ENCODE measurements around the gene GPC6. TPM values are rescaled to one million over a fixed set of nuclear protein-coding genes. Genes with fewer than 3 reads are reported as not detected.

The GPC6 gene
- polyA plus RNA-seq, 1 of the 3 experiments (the other 2 are of a cell fraction), result 6.7 TPM

GRCh38 chr13:94329277-94329676 is 1102.7 kb downstream of the GPC6 start:
- no peak for DNase-seq
- Histone ChIP-seq H3K4me2 (peak overlapping the region; percentile 26; the same call in 1 of the 2 replicates), H3K79me2 (ENCODE audit: insufficient read depth) (no peaks in the 10 kb centered on the region), H3K4me3 (ENCODE audit: low read depth in 2 of 2, low read length in 1 of 2) (no peak overlapping the region), H2AFZ (ENCODE audit: low read depth) (no peak overlapping the region), H4K20me1 (ENCODE audit: insufficient read depth) (no peaks in the 10 kb centered on the region), H3K36me3 (replicated peaks in 1 of 2; ENCODE audit: control insufficient read depth in 1 of 2, insufficient read depth in 2 of 2, low read length in 1 of 2) (no peaks in the 10 kb centered on the region), H3K27ac (ENCODE audit: low read depth in 2 of 2, low read length in 1 of 2) (peak overlapping the region in 1 of 2 experiments; percentile 81; a peak in 2 of 4 replicates), H3K27me3 (ENCODE audit: insufficient read depth) (no peaks in the 10 kb centered on the region), H3K9ac (no peak overlapping the region), H3K9me3 (no peaks in the 10 kb centered on the region), H3K4me1 (ENCODE audit: control insufficient read depth in 1 of 2, insufficient read depth in 2 of 2, low read depth in 1 of 2, low read length in 1 of 2) (peaks cover 2 to 10% of the 10 kb centered on the region in 2 experiments; a peak in 3 of 4 replicates), H3F3A (replicated peaks; ENCODE audit: insufficient read depth) (peaks cover 9% of the 10 kb centered on the region), H3K9me2 (no peaks in the 10 kb centered on the region)
- CTCF ChIA-PET, result interaction anchor here (0.6 to 0.9 kb wide), 3 partner anchors 10 to 75 kb away, joined by 3 read pairs; no protein-coding TSS in a partner anchor
- 94% methylated on average over 7 of the region's 7 CpGs for WGBS (ENCODE audit: low lambda C conversion rate)
- POLR2A ChIA-PET, result no interaction called here
- no peak for TF ChIP-seq USF1 (IDR thresholded peaks at IDR 0.05; ENCODE audit: borderline replicate concordance, low read depth)
- TF ChIP-seq RXRA (IDR thresholded peaks at IDR 0.05; ENCODE audit: borderline replicate concordance, low read depth), result no peak
- no peak for TF ChIP-seq YY1 (IDR thresholded peaks at IDR 0.05; ENCODE audit: low read depth)
- no peak for TF ChIP-seq SIN3A (IDR thresholded peaks at IDR 0.05; ENCODE audit: borderline replicate concordance, low read depth, low read length)
- TF ChIP-seq RAD21 (IDR thresholded peaks at IDR 0.05; ENCODE audit: low read length), result no peak
- TF ChIP-seq, protein P1, sequence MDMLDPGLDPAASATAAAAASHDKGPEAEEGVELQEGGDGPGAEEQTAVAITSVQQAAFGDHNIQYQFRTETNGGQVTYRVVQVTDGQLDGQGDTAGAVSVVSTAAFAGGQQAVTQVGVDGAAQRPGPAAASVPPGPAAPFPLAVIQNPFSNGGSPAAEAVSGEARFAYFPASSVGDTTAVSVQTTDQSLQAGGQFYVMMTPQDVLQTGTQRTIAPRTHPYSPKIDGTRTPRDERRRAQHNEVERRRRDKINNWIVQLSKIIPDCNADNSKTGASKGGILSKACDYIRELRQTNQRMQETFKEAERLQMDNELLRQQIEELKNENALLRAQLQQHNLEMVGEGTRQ (IDR thresholded peaks at IDR 0.05; ENCODE audit: borderline replicate concordance, low read depth, low read length), result no peak
- TF ChIP-seq TEAD4 (IDR thresholded peaks at IDR 0.05; ENCODE audit: borderline replicate concordance, insufficient read depth), result no peak; the same call in 1 of the 2 replicates
- no peak for TF ChIP-seq MEF2A (IDR thresholded peaks at IDR 0.05; ENCODE audit: borderline replicate concordance, low read depth)
- TF ChIP-seq FOSL2 (IDR thresholded peaks at IDR 0.05; ENCODE audit: borderline replicate concordance, low read depth), result no peak
- no peak for TF ChIP-seq GABPA (IDR thresholded peaks at IDR 0.05; ENCODE audit: low read depth)

GRCh38 chr13:94329754-94330551 is 1103.3 kb downstream of the GPC6 start:
- peak overlapping the region; percentile 31 to 81; a peak in 3 of 4 replicates for H3K27ac ChIP-seq (ENCODE audit: low read depth in 2 of 2, low read length in 1 of 2)
- no peak overlapping the region for H2AFZ ChIP-seq (ENCODE audit: low read depth)
- H3K9me2 ChIP-seq, result no peaks in the 10 kb centered on the region
- POLR2A ChIA-PET, result no interaction called here
- H3K4me3 ChIP-seq (ENCODE audit: low read depth in 2 of 2, low read length in 1 of 2), result no peak overlapping the region
- no peaks in the 10 kb centered on the region for H4K20me1 ChIP-seq (ENCODE audit: insufficient read depth)
- no peaks in the 10 kb centered on the region for H3K27me3 ChIP-seq (ENCODE audit: insufficient read depth)
- H3F3A ChIP-seq (replicated peaks; ENCODE audit: insufficient read depth), result peaks cover 9% of the 10 kb centered on the region
- H3K9ac ChIP-seq, result no peak overlapping the region; the same call in 1 of the 2 replicates
- 29% methylated on average over 7 of the region's 7 CpGs for WGBS (ENCODE audit: low lambda C conversion rate)
- H3K4me2 ChIP-seq, result peak overlapping the region; percentile 26; the same call in 1 of the 2 replicates
- CTCF ChIA-PET, result no interaction called here
- no peak for DNase-seq
- peaks cover 2 to 10% of the 10 kb centered on the region in 2 experiments; a peak in 3 of 4 replicates for H3K4me1 ChIP-seq (ENCODE audit: control insufficient read depth in 1 of 2, insufficient read depth in 2 of 2, low read depth in 1 of 2, low read length in 1 of 2)
- H3K36me3 ChIP-seq (replicated peaks in 1 of 2; ENCODE audit: control insufficient read depth in 1 of 2, insufficient read depth in 2 of 2, low read length in 1 of 2), result no peaks in the 10 kb centered on the region
- no peaks in the 10 kb centered on the region for H3K9me3 ChIP-seq
- no peaks in the 10 kb centered on the region for H3K79me2 ChIP-seq (ENCODE audit: insufficient read depth)
- TF ChIP-seq, protein P2, sequence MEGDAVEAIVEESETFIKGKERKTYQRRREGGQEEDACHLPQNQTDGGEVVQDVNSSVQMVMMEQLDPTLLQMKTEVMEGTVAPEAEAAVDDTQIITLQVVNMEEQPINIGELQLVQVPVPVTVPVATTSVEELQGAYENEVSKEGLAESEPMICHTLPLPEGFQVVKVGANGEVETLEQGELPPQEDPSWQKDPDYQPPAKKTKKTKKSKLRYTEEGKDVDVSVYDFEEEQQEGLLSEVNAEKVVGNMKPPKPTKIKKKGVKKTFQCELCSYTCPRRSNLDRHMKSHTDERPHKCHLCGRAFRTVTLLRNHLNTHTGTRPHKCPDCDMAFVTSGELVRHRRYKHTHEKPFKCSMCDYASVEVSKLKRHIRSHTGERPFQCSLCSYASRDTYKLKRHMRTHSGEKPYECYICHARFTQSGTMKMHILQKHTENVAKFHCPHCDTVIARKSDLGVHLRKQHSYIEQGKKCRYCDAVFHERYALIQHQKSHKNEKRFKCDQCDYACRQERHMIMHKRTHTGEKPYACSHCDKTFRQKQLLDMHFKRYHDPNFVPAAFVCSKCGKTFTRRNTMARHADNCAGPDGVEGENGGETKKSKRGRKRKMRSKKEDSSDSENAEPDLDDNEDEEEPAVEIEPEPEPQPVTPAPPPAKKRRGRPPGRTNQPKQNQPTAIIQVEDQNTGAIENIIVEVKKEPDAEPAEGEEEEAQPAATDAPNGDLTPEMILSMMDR (IDR thresholded peaks at IDR 0.05), result no peak
- TF ChIP-seq, protein P3, sequence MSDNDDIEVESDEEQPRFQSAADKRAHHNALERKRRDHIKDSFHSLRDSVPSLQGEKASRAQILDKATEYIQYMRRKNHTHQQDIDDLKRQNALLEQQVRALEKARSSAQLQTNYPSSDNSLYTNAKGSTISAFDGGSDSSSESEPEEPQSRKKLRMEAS (IDR thresholded peaks at IDR 0.05; ENCODE audit: low read depth), result no peak
- TF ChIP-seq JUND (IDR thresholded peaks at IDR 0.05) (peak; percentile 90), EP300 (IDR thresholded peaks at IDR 0.05; ENCODE audit: borderline replicate concordance in 1 of 2, low read depth in 1 of 2, low read length in 1 of 2) (peak in 1 of 2 experiments; percentile 82; a peak in 2 of 4 replicates), USF1 (IDR thresholded peaks at IDR 0.05; ENCODE audit: borderline replicate concordance, low read depth) (no peak), GABPA (IDR thresholded peaks at IDR 0.05; ENCODE audit: low read depth) (no peak), REST (IDR thresholded peaks at IDR 0.05; ENCODE audit: low read depth, low read length) (0 out of 2 replicates have a peak, but pooled peaks have one; percentile 14), EZH2phosphoT487 (IDR thresholded peaks at IDR 0.05; ENCODE audit: borderline replicate concordance, low read depth) (no peak), SMC3 (IDR thresholded peaks at IDR 0.05; ENCODE audit: low read depth, low read length) (no peak)
